Measurements from ENCODE around the gene STMN1. TPM values are rescaled to one million over a fixed set of nuclear protein-coding genes. Genes with fewer than 3 reads are reported as not detected.
A peak's percentile ranks its signal among the peaks of the same experiment; 100 is the strongest.

Gene STMN1
- total and polyA plus RNA-seq, 9 of the 15 experiments (the other 6 are each of a cell fraction or from before 2014, with no cell fraction given), result 269 to 2,153 (median 595) TPM

GRCh38 chr1:25897754-25898153 is 8.5 kb downstream of the STMN1 start:
- POLR2A ChIA-PET, result interaction anchor here (0.6 to 7.6 kb wide), 17 partner anchors 10 to 522 kb away, joined by 3 to 89 read pairs (median 4); partner anchors contain the start of genes PAFAH2 and PAQR7
- BruUV-seq (replicated peaks), result no TSS peak
- TF ChIP-seq MCM7 (IDR thresholded peaks at IDR 0.05) (no peak), BRD4 (IDR thresholded peaks at IDR 0.05) (no peak), ID3 (CRISPR knock-in tag; IDR thresholded peaks at IDR 0.05) (no peak), ID3 (tag; IDR thresholded peaks at IDR 0.05) (no peak), ETS2 (tag; IDR thresholded peaks at IDR 0.05; ENCODE audit: borderline replicate concordance, poor library complexity, severe bottlenecking) (no peak), RBM22 (IDR thresholded peaks at IDR 0.05; ENCODE audit: low read depth, low read length, poor library complexity, severe bottlenecking) (peak; percentile 28), ZNF449 (CRISPR knock-in tag; IDR thresholded peaks at IDR 0.05) (no peak), TCF15 (CRISPR knock-in tag; IDR thresholded peaks at IDR 0.05) (no peak), ZNF695 (CRISPR knock-in tag; IDR thresholded peaks at IDR 0.05) (no peak), TCF3 (CRISPR knock-in tag; IDR thresholded peaks at IDR 0.05) (no peak), HBP1 (CRISPR knock-in tag; IDR thresholded peaks at IDR 0.05) (no peak), SNAPC5 (CRISPR knock-in tag; IDR thresholded peaks at IDR 0.05) (no peak), TFE3 (CRISPR knock-in tag; IDR thresholded peaks at IDR 0.05) (no peak), SAFB (IDR thresholded peaks at IDR 0.05; ENCODE audit: borderline replicate concordance, low read depth, low read length) (no peak), ZNF184 (CRISPR knock-in tag; IDR thresholded peaks at IDR 0.05) (no peak), POLR3G (IDR thresholded peaks at IDR 0.05; ENCODE audit: extremely low read depth, insufficient read length, insufficient replicate concordance) (no peak), POLR2AphosphoS5 (IDR thresholded peaks at IDR 0.05; ENCODE audit: control insufficient read depth, insufficient read depth, low read depth, low read length) (peak; percentile 28; the same call in 1 of the 2 replicates)

More at GRCh38 chr1:25897754-25898153, 8.5 kb downstream of the STMN1 start:
- H3K4me3 ChIP-seq, result no peak overlapping the region
- no peak overlapping the region for H2AFZ ChIP-seq (ENCODE audit: low read depth, low read length)
- H3K27ac ChIP-seq (ENCODE audit: extremely low read depth, low read depth, low read length), result no peak overlapping the region
- FAIRE-seq (no peak), DNase-seq (ENCODE audit: extremely low read depth in 1 of 4, low spot score in 3 of 4) (no peak), ATAC-seq (peak; percentile 20)
- H3K36me3 ChIP-seq (ENCODE audit: control insufficient read depth, insufficient read depth, low read length), result peaks cover 85% of the 10 kb centered on the region
- H3K79me2 ChIP-seq (ENCODE audit: control insufficient read depth, insufficient read depth, low read length), result peaks cover 29% of the 10 kb centered on the region
- in situ Hi-C loops (cut with MboI) (loop anchor here (5.0 kb wide), 2 partner anchors 100 to 250 kb away; partner anchors contain the start of gene PAFAH2), intact Hi-C loops (cut with micrococcal nuclease) (loop anchor here (5.0 kb wide), 1 partner anchor 250 kb away; no protein-coding TSS in a partner anchor)
- WGBS (ENCODE audit: insufficient coverage, low coverage, missing lambda C conversion rate), result 76% methylated on average over 5 of the region's 5 CpGs
- no peak overlapping the region for H3K9ac ChIP-seq (ENCODE audit: insufficient read depth in 1 of 2, low read depth in 2 of 2, low read length in 2 of 2)
- H3K27me3 ChIP-seq (ENCODE audit: control insufficient read depth in 2 of 2, insufficient read depth in 2 of 2, low read length in 2 of 2), result no peaks in the 10 kb centered on the region
- H4K20me1 ChIP-seq (replicated peaks; ENCODE audit: control insufficient read depth, insufficient read depth, low read length), result peaks cover 14% of the 10 kb centered on the region; the same call in 1 of the 2 replicates
- H3K9me1 ChIP-seq (ENCODE audit: control insufficient read depth, insufficient read depth, low read length), result peaks cover 4% of the 10 kb centered on the region
- no peaks in the 10 kb centered on the region for H3K9me3 ChIP-seq (replicated peaks; ENCODE audit: control insufficient read depth, insufficient read depth, low read depth, low read length)
- H3K4me1 ChIP-seq (replicated peaks in 1 of 2; ENCODE audit: control insufficient read depth in 2 of 2, insufficient read depth in 2 of 2, low read length in 2 of 2), result peaks cover 8 to 10% of the 10 kb centered on the region in 2 experiments
- H3K4me2 ChIP-seq (ENCODE audit: insufficient read depth, low read length), result no peak overlapping the region
- CTCF ChIA-PET (ENCODE audit: low intra/inter-chr PET ratio), result interaction anchor here (0.6 to 4.3 kb wide), 2 partner anchors 60 to 101 kb away, joined by 3 to 120 read pairs; partner anchors contain the start of gene PAFAH2
